Kidney (tissue), 14 donors: ENCODE measurements around the gene ZFX. TPM values are rescaled to one million over a fixed set of nuclear protein-coding genes. Genes with fewer than 3 reads are reported as not detected.

ENCODE experiments used
- DNase-seq, 5 donors: peaks; one replicate each; pipeline ENCODE4 v3.0.0-alpha.2; 2013 to 2020
- FAIRE-seq: peaks from 2 replicates; lab custom pipeline; 2012; peaks lifted over from hg19 to GRCh38; lab: Jason Lieb, UNC
- H3K27ac ChIP-seq, 2 donors: one replicate each; pipeline ENCODE4 v1.7.0; 2013; ENCODE audit warnings: low read depth in 2 of 2, low read length in 2 of 2, inconsistent platforms in 1 of 2
- H3K27me3 ChIP-seq: one replicate; pipeline ENCODE4 v1.7.1; 2013; ENCODE audit warnings: low read length, inconsistent platforms; ENCODE audit not compliant: control insufficient read depth, insufficient read depth
- H3K36me3 ChIP-seq, 3 donors: one replicate each; pipeline versions ENCODE4 v1.7.0 to v1.7.1; 2013; ENCODE audit warnings: low read length in 3 of 3, control low read depth in 1 of 3, inconsistent platforms in 1 of 3; ENCODE audit not compliant: insufficient read depth in 3 of 3, control insufficient read depth in 2 of 3
- H3K4me1 ChIP-seq, 3 donors: one replicate each; pipeline versions ENCODE4 v1.7.0 to v1.7.1; 2013; ENCODE audit warnings: low read length in 3 of 3, inconsistent platforms in 1 of 3, low read depth in 1 of 3; ENCODE audit not compliant: control insufficient read depth in 2 of 3, insufficient read depth in 2 of 3
- H3K4me3 ChIP-seq, 3 donors: one replicate each; pipeline versions ENCODE4 v1.7.0 to v1.8.1; 2013; ENCODE audit warnings: low read length in 3 of 3, control low read depth in 1 of 3, inconsistent platforms in 1 of 3
- H3K9ac ChIP-seq, 3 donors: one replicate each; pipeline versions ENCODE4 v1.7.0 to v1.7.1; 2013; ENCODE audit warnings: low read length in 3 of 3, control low read depth in 1 of 3, inconsistent platforms in 1 of 3
- H3K9me3 ChIP-seq, 3 donors: one replicate each; pipeline versions ENCODE4 v1.7.0 to v1.7.1; 2013; ENCODE audit warnings: low read length in 3 of 3, control low read depth in 1 of 3, inconsistent platforms in 1 of 3; ENCODE audit not compliant: control insufficient read depth in 2 of 3, insufficient read depth in 1 of 3
- intact Hi-C: fragments of 100-400 bp; cut with DNase I; formaldehyde crosslinking; loops from one replicate; pipeline ENCODE4 v1.11.1; 2022
- polyA plus RNA-seq: library from polyadenylated mRNA; stranded (reverse); fragments of 350-450 nt; fragmentation: Illumina TruSeq; extraction: RNeasy Lipid Tissue Mini Kit (QIAGEN cat#74804); gene quantifications from one replicate; pipeline ENCODE4 v1.2.3, GENCODE V29; 2014; ENCODE audit warnings: low read depth, low replicate concordance; ENCODE audit not compliant: insufficient read depth
- total RNA-seq: library from RNA; stranded (reverse); fragmentation: NEBNext Ultra II Directional; extraction: Animal tissue kit (Norgen Biotek cat#: 25700); gene quantifications from one replicate; pipeline ENCODE4 v1.2.1, GENCODE V29; 2021
- TF ChIP-seq, protein P1 (sequence below): IDR thresholded peaks from 3 replicates; pipeline ENCODE4 v1.5.1; 2012; ENCODE audit warnings: mild to moderate bottlenecking, moderate library complexity, borderline replicate concordance; ENCODE audit not compliant: insufficient read depth; ENCODE audit errors: extremely low read depth
- donor health status: control.
- donor health status: control.
- donor health status: control.
- donor health status: control.
- donor health status: control.
- donor health status: DM: yes; HTN: yes; CAD: no.
- donor health status: Normal renal cell carcinoma (clear cell type).

Gene ZFX
- total and polyA plus RNA-seq, 2 donors from 2014 or later, result 5.0 to 58.3 TPM

DNA sequence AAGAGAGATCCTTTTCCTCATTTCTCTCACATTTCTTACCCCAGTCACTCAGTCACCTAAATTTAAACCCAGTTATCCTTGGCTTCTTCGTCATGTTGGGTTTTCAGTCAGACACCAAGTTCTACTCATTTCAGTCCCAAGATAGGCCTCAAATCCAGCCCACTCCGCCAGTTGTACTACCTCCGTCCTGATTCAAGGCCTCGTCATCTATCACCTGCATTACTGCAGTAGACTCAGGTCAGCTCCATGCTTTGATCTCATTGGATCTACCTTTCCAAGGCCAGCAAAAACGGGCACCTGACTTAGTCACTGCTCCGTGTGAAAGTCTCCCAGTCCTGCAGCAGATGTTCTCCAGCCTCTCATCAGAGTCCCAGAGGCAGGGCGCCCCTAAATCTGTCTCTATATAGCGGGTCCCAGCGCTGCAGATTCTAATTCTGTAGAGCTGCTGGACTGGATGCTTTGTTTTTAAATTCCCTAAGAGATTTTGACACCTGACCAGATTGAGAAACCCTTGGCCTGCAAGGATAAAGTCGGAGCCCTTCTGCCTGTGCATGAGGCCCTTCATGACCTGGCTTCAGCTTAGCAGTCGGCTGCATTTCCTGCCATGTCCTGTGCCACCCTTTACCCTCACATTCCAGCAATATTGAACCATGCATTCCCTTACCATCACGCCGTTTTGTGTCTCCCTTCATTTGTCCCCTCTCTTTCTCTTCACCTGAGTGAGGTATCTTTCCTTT, 53.7 kb downstream of the ZFX start:
- no peak overlapping the region for H3K4me3 ChIP-seq
- no peaks in the 10 kb centered on the region for H3K9me3 ChIP-seq
- H3K27ac ChIP-seq, result no peak overlapping the region
- TF ChIP-seq, protein P1, sequence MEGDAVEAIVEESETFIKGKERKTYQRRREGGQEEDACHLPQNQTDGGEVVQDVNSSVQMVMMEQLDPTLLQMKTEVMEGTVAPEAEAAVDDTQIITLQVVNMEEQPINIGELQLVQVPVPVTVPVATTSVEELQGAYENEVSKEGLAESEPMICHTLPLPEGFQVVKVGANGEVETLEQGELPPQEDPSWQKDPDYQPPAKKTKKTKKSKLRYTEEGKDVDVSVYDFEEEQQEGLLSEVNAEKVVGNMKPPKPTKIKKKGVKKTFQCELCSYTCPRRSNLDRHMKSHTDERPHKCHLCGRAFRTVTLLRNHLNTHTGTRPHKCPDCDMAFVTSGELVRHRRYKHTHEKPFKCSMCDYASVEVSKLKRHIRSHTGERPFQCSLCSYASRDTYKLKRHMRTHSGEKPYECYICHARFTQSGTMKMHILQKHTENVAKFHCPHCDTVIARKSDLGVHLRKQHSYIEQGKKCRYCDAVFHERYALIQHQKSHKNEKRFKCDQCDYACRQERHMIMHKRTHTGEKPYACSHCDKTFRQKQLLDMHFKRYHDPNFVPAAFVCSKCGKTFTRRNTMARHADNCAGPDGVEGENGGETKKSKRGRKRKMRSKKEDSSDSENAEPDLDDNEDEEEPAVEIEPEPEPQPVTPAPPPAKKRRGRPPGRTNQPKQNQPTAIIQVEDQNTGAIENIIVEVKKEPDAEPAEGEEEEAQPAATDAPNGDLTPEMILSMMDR, result no peak
- no peaks in the 10 kb centered on the region for H3K27me3 ChIP-seq
- no peak for FAIRE-seq
- H3K9ac ChIP-seq, result no peak overlapping the region
- intact Hi-C loops, result no loop called here
- DNase-seq, result no peak
- H3K4me1 ChIP-seq, result peaks cover 0 to 14% (median 12%) of the 10 kb centered on the region in 3 donors
- peaks cover 0 to 6% (median 6%) of the 10 kb centered on the region in 3 donors for H3K36me3 ChIP-seq

DNA sequence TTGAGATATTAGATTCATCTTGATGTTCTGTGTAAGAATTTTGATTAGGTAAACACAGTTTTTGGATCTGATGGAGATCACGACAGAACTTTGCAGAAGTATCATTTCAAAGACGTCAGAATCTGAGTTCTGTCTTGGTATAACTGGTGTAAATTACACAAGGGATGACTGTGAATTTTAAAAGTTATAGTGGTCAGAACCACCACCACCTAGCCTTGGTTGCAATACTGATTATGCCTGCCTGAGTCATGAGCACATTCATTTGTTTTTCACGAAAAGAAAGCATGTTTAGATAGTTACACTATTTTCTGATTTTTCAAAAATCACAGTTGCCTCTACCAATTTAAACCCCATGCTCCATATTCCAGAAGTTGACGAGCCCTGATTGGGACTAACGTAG, 54.8 kb downstream of the ZFX start:
- FAIRE-seq, result no peak
- TF ChIP-seq, protein P1, result no peak
- no peak for DNase-seq
- H3K4me1 ChIP-seq, result peaks cover 0 to 14% (median 12%) of the 10 kb centered on the region in 3 donors
- no peaks in the 10 kb centered on the region for H3K27me3 ChIP-seq
- intact Hi-C loops, result no loop called here
- H3K9ac ChIP-seq, result no peak overlapping the region
- peaks cover 0 to 8% (median 6%) of the 10 kb centered on the region in 3 donors for H3K36me3 ChIP-seq
- no peak overlapping the region for H3K27ac ChIP-seq
- no peak overlapping the region for H3K4me3 ChIP-seq
- H3K9me3 ChIP-seq, result no peaks in the 10 kb centered on the region

DNA sequence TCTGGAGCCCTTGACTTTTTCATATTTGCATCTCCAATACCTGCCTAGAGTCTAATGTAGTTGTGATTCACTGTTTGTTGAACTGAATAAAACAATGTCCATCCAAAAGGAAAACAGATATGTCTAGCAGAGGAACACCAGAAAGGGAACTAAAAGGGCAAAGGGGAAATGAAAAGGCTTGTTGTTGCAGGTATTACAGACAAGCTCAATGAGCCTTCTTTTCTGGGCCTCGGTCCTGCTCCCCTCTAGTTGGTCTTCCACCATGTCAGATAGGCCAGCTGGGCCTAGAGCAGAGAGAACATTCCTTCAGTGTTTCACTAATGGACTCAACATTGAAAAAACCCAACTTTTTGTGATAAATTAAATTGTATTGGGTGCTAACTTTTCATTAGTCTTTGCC, 55.4 kb downstream of the ZFX start:
- peaks cover 0 to 14% (median 12%) of the 10 kb centered on the region in 3 donors for H3K4me1 ChIP-seq
- DNase-seq (no peak), FAIRE-seq (no peak)
- TF ChIP-seq, protein P1, result no peak
- no peak overlapping the region for H3K9ac ChIP-seq
- H3K9me3 ChIP-seq, result no peaks in the 10 kb centered on the region
- intact Hi-C loops, result no loop called here
- H3K27ac ChIP-seq, result no peak overlapping the region
- no peak overlapping the region for H3K4me3 ChIP-seq
- H3K36me3 ChIP-seq, result peaks cover 0 to 12% (median 6%) of the 10 kb centered on the region in 3 donors
- H3K27me3 ChIP-seq, result no peaks in the 10 kb centered on the region
